ENCODE results near the gene DPF3. TPM values are rescaled to one million over a fixed set of nuclear protein-coding genes. Genes with fewer than 3 reads are reported as not detected.

DPF3 gene
- total RNA-seq, 6 experiments from 2014 or later: 4.1 to 6.6 (median 5.4) TPM

GRCh38 chr14:72801381-72801812 is 92.5 kb downstream of the DPF3 start:
- no peaks in the 10 kb centered on the region for H3K9me3 Mint-ChIP-seq

GRCh38 chr14:72800848-72801370 is 93.0 kb downstream of the DPF3 start:
- Mint-ChIP-seq H3K4me3 (no peak overlapping the region), H3K36me3 (ENCODE audit: low read depth) (peaks cover 12% of the 10 kb centered on the region), H3K4me1 (ENCODE audit: low read depth) (peaks cover 31% of the 10 kb centered on the region), H3K27me3 (ENCODE audit: insufficient read depth) (peaks cover 1% of the 10 kb centered on the region; the same call in 1 of the 2 replicates), H3K27ac (peak overlapping the region; percentile 85), H3K9me3 (no peaks in the 10 kb centered on the region)
- no peak for DNase-seq
- TF ChIP-seq CTCF (IDR thresholded peaks at IDR 0.05): no peak

More at GRCh38 chr14:72801381-72801812, 92.5 kb downstream of the DPF3 start:
- Mint-ChIP-seq H3K36me3 (ENCODE audit: low read depth) (peaks cover 12% of the 10 kb centered on the region), H3K27me3 (ENCODE audit: insufficient read depth) (peaks cover 1% of the 10 kb centered on the region), H3K4me3 (peak overlapping the region; percentile 27; the same call in 1 of the 2 replicates), H3K27ac (peak overlapping the region; percentile 85), H3K4me1 (ENCODE audit: low read depth) (peaks cover 31% of the 10 kb centered on the region)
- no peak for TF ChIP-seq CTCF (IDR thresholded peaks at IDR 0.05)
- peak; percentile 91 for DNase-seq

GRCh38 chr14:72800296-72800695 is 93.6 kb downstream of the DPF3 start:
- Mint-ChIP-seq H3K36me3 (ENCODE audit: low read depth) (peaks cover 12% of the 10 kb centered on the region), H3K27ac (peak overlapping the region; percentile 35)

GRCh38 chr14:72796935-72797334 is 97.0 kb downstream of the DPF3 start:
- no peak overlapping the region for H3K4me3 Mint-ChIP-seq
- H3K27me3 Mint-ChIP-seq (ENCODE audit: insufficient read depth): peaks cover 1% of the 10 kb centered on the region; the same call in 1 of the 2 replicates
- H3K36me3 Mint-ChIP-seq (ENCODE audit: low read depth): peaks cover 5% of the 10 kb centered on the region; the same call in 1 of the 2 replicates
- peaks cover 31% of the 10 kb centered on the region for H3K4me1 Mint-ChIP-seq (ENCODE audit: low read depth)
- DNase-seq: no peak
- H3K9me3 Mint-ChIP-seq: no peaks in the 10 kb centered on the region
- no peak for TF ChIP-seq CTCF (IDR thresholded peaks at IDR 0.05)
- H3K27ac Mint-ChIP-seq: no peak overlapping the region

More at GRCh38 chr14:72800296-72800695, 93.6 kb downstream of the DPF3 start:
- Mint-ChIP-seq H3K4me1 (ENCODE audit: low read depth) (peaks cover 31% of the 10 kb centered on the region), H3K27me3 (ENCODE audit: insufficient read depth) (peaks cover 1% of the 10 kb centered on the region; the same call in 1 of the 2 replicates), H3K4me3 (no peak overlapping the region), H3K9me3 (no peaks in the 10 kb centered on the region)
- DNase-seq: no peak
- TF ChIP-seq CTCF (IDR thresholded peaks at IDR 0.05): no peak

GRCh38 chr14:72793156-72793939 is 100.6 kb downstream of the DPF3 start:
- no peak for DNase-seq
- peaks cover 2% of the 10 kb centered on the region; the same call in 1 of the 2 replicates for H3K27me3 Mint-ChIP-seq (ENCODE audit: insufficient read depth)
- no peak overlapping the region for H3K4me3 Mint-ChIP-seq
- TF ChIP-seq CTCF (IDR thresholded peaks at IDR 0.05): no peak
- H3K9me3 Mint-ChIP-seq: no peaks in the 10 kb centered on the region
- no peaks in the 10 kb centered on the region for H3K36me3 Mint-ChIP-seq (ENCODE audit: low read depth)
- H3K27ac Mint-ChIP-seq: no peak overlapping the region
- peaks cover 14% of the 10 kb centered on the region for H3K4me1 Mint-ChIP-seq (ENCODE audit: low read depth)
